Measurements from ENCODE around the gene OTOP2. TPM values are rescaled to one million over a fixed set of nuclear protein-coding genes. Genes with fewer than 3 reads are reported as not detected.

Gene OTOP2
- total RNA-seq, 1 experiment from 2014 or later, result 0.11 TPM

DNA sequence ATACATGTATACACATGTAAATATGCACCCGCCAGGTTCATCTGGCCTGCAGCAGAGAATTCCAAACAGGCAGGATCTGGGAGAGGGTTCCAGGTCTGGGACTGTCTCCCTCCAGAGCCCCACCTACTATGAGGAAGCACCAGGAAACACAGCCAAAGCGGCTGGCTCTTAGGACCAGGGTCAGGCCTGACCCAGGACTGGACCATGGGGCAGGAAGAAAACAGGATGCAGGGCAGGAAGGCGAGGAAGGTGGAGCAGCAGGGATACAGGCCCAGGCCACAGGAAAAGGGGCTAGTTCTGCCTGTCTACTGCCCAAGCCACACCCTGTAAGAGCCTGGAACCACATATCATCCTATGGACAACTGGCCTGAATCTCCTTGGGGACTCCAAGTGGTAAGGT is 46.3 kb downstream of the OTOP2 start:
- no peak overlapping the region for H2BK20ac ChIP-seq (ENCODE audit: low read depth, low read length, poor library complexity, severe bottlenecking)
- H3K79me1 ChIP-seq (ENCODE audit: insufficient read depth, low read depth, low read length, poor library complexity, severe bottlenecking), result no peaks in the 10 kb centered on the region
- peaks cover 8% of the 10 kb centered on the region for H3K23me2 ChIP-seq (ENCODE audit: insufficient read length, low read depth, low read length, poor library complexity, severe bottlenecking)
- no peaks in the 10 kb centered on the region for H4K20me1 ChIP-seq (ENCODE audit: control insufficient read depth, insufficient read depth, insufficient read length)
- no peak overlapping the region for H3K56ac ChIP-seq (ENCODE audit: insufficient read length, low read depth, low read length)
- H2BK120ac ChIP-seq (ENCODE audit: low read depth, low read length, poor library complexity, severe bottlenecking), result no peak overlapping the region
- Mint-ChIP-seq H3K36me3 (ENCODE audit: insufficient read depth in 1 of 3, low read depth in 3 of 3) (no peaks in the 10 kb centered on the region), H3K4me3 (peak overlapping the region in 1 of 2 experiments; percentile 63; a peak in 1 of 5 replicates), H3K27me3 (ENCODE audit: low read depth) (peaks cover 50% of the 10 kb centered on the region), H3K9me3 (peaks cover 0 to 2% of the 10 kb centered on the region in 2 experiments; a peak in 1 of 5 replicates), H3K27ac (no peak overlapping the region), H3K4me1 (peaks cover 10 to 19% of the 10 kb centered on the region in 2 experiments)
- H3T11ph ChIP-seq (ENCODE audit: low read length), result no peak overlapping the region
- H3K9ac ChIP-seq (ENCODE audit: extremely low read depth, insufficient read length, low read length), result no peak overlapping the region
- H3K23ac ChIP-seq (ENCODE audit: insufficient read length, low read depth, low read length), result no peak overlapping the region
- no peak overlapping the region for H3K18ac ChIP-seq (ENCODE audit: insufficient read length, low read depth, low read length)
- no peak overlapping the region for H3K4ac ChIP-seq (ENCODE audit: low read depth, low read length)
- no peak overlapping the region for H2AK5ac ChIP-seq (ENCODE audit: insufficient read length, low read length)
- no peak overlapping the region for H2BK15ac ChIP-seq (ENCODE audit: low read depth, low read length)
- H3K27me3 ChIP-seq (ENCODE audit: insufficient read depth, low read length), result peaks cover 19% of the 10 kb centered on the region
- no peaks in the 10 kb centered on the region for H3K9me3 ChIP-seq (ENCODE audit: control insufficient read depth, low read depth, low read length)
- H2BK5ac ChIP-seq (ENCODE audit: insufficient read length, low read length), result no peak overlapping the region
- no peak overlapping the region for H4K91ac ChIP-seq (ENCODE audit: insufficient read length, low read depth, low read length)
- H3K14ac ChIP-seq (ENCODE audit: insufficient read depth, low read length), result no peak overlapping the region
- no peaks in the 10 kb centered on the region for H3K79me2 ChIP-seq (ENCODE audit: insufficient read depth, low read length)
- H4K5ac ChIP-seq (ENCODE audit: insufficient read length, low read depth, low read length), result no peak overlapping the region
- no peaks in the 10 kb centered on the region; the same call in 1 of the 2 replicates for H3K4me1 ChIP-seq (ENCODE audit: insufficient read depth, low read length)
- H3K4me2 ChIP-seq (ENCODE audit: insufficient read depth, insufficient read length, low read length), result no peak overlapping the region
- no peak overlapping the region for H2AFZ ChIP-seq (ENCODE audit: low read length)
- no peak for DNase-seq
- no peak overlapping the region for H3K27ac ChIP-seq (ENCODE audit: insufficient read length, low read depth, low read length)
- WGBS (ENCODE audit: extremely low coverage, insufficient read length, low lambda C conversion rate), result no CpG with 5 or more reads among the region's 3 CpGs
- H4K8ac ChIP-seq (replicated peaks; ENCODE audit: insufficient read length, low read depth, low read length), result no peak overlapping the region
- no peak overlapping the region for H2BK12ac ChIP-seq (ENCODE audit: insufficient read length, low read depth, low read length)
- TF ChIP-seq, protein P1, sequence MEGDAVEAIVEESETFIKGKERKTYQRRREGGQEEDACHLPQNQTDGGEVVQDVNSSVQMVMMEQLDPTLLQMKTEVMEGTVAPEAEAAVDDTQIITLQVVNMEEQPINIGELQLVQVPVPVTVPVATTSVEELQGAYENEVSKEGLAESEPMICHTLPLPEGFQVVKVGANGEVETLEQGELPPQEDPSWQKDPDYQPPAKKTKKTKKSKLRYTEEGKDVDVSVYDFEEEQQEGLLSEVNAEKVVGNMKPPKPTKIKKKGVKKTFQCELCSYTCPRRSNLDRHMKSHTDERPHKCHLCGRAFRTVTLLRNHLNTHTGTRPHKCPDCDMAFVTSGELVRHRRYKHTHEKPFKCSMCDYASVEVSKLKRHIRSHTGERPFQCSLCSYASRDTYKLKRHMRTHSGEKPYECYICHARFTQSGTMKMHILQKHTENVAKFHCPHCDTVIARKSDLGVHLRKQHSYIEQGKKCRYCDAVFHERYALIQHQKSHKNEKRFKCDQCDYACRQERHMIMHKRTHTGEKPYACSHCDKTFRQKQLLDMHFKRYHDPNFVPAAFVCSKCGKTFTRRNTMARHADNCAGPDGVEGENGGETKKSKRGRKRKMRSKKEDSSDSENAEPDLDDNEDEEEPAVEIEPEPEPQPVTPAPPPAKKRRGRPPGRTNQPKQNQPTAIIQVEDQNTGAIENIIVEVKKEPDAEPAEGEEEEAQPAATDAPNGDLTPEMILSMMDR (conservative IDR thresholded peaks at IDR 0.05), result no peak

All from H9 (cell line).